ENCODE data around the gene PRKCI.
"Not testable (repeated sequence)": the region's sequence is repeated elsewhere in the genome, so short reads cannot be mapped to it uniquely, and the experiment has no call there.

DNA sequence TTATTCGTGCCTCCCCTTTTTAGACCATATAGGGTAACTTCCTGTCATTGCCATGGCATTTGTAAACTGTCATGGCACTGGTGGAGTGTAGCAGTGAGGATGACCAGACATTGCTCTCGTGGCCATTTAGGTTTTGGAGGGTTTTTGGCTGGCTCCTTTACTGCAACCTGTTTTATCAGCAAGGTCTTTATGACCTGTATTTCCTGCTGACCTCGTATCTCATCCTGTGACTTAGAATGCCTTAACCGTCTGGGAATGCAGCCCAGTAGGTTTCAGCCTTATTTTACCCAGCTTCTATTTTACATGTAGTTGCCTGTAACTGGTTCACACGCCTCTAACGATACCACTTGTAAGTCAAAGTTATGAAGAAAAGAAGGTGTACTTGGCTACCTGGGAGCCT, 121.6 kb downstream of the PRKCI start:
- not testable (repeated sequence) for TF ChIP-seq CTBP1 (IDR thresholded peaks at IDR 0.05; ENCODE audit: borderline replicate concordance); ZNF384 (IDR thresholded peaks at IDR 0.05); FOXK2 (IDR thresholded peaks at IDR 0.05); L3MBTL2 (conservative IDR thresholded peaks at IDR 0.05); FOXA1 (IDR thresholded peaks at IDR 0.05); BHLHE40 (IDR thresholded peaks at IDR 0.05; ENCODE audit: borderline replicate concordance); SP1 (IDR thresholded peaks at IDR 0.05); FOXM1 (IDR thresholded peaks at IDR 0.05; ENCODE audit: borderline replicate concordance); ELF4 (IDR thresholded peaks at IDR 0.05); ARNT (IDR thresholded peaks at IDR 0.05); LEF1 (IDR thresholded peaks at IDR 0.05; ENCODE audit: borderline replicate concordance); SUZ12 (IDR thresholded peaks at IDR 0.05); NFRKB (IDR thresholded peaks at IDR 0.05); TARDBP (IDR thresholded peaks at IDR 0.05)
